IMR-90 (cell line): ENCODE results near the gene ZDHHC21. TPM values are rescaled to one million over a fixed set of nuclear protein-coding genes. Genes with fewer than 3 reads are reported as not detected.

Experiments used
- ATAC-seq: fragments of 200-7000 bp; cut with Tn5 transposase; 2 replicates; pipeline ENCODE4 v1.9.1; 2020; ENCODE audit warnings: low read depth, mild to moderate bottlenecking, moderate library complexity
- BruUV-seq: library from RNA; stranded (reverse); fragments of 400-500 nt; replicated peaks from 2 replicates; lab custom pipeline; 2021; lab: Mats Ljungman, UMichigan
- CTCF ChIA-PET: fragments of 300-600 bp; formaldehyde crosslinking; extraction: SDS; loops from one replicate; lab custom pipeline; 2021; ENCODE audit warnings: antibody characterized with exemption; lab: Yijun Ruan, JAX
- POLR2A ChIA-PET: fragments of 300-600 bp; sonication (Branson Sonifier 250); formaldehyde crosslinking; loops from one replicate; lab custom pipeline; 2022; ENCODE audit warnings: antibody characterized with exemption; ENCODE audit not compliant: unreplicated experiment; lab: Charles Lee
- DNase-seq: peaks from one replicate; pipeline ENCODE4 v3.0.0; 2013
- H2AFZ ChIP-seq: replicated peaks from 2 replicates; pipeline ENCODE3; 2013; ENCODE audit warnings: low read length, mild to moderate bottlenecking; ENCODE audit not compliant: poor library complexity
- H2AK5ac ChIP-seq: 2 replicates; pipeline ENCODE4 v1.6.1; 2013; ENCODE audit warnings: low read depth, low read length, inconsistent platforms
- H2AK9ac ChIP-seq: replicated peaks from 2 replicates; pipeline ENCODE3; 2013; ENCODE audit warnings: mild to moderate bottlenecking, low read depth, low read length, moderate library complexity; ENCODE audit not compliant: poor library complexity
- H2BK120ac ChIP-seq: 2 replicates; pipeline ENCODE4 v1.6.1; 2013; ENCODE audit warnings: low read depth, low read length, inconsistent platforms
- H2BK15ac ChIP-seq: 3 replicates; pipeline ENCODE4 v1.6.1; 2013; ENCODE audit warnings: low read depth, low read length, inconsistent platforms
- H2BK20ac ChIP-seq: 2 replicates; pipeline ENCODE4 v1.6.1; 2013; ENCODE audit warnings: low read depth, mild to moderate bottlenecking, inconsistent platforms, low read length, moderate library complexity
- H2BK5ac ChIP-seq: 2 replicates; pipeline ENCODE4 v1.6.1; 2013; ENCODE audit warnings: mild to moderate bottlenecking, low read depth, low read length, inconsistent platforms; ENCODE audit not compliant: poor library complexity, severe bottlenecking
- H3K14ac ChIP-seq: replicated peaks from 2 replicates; pipeline ENCODE4 v1.6.1; 2013; ENCODE audit warnings: low read depth, low read length, inconsistent platforms
- H3K18ac ChIP-seq: 2 replicates; pipeline ENCODE4 v1.6.1; 2013; ENCODE audit warnings: low read depth, low read length, control low read depth
- H3K23ac ChIP-seq: 2 replicates; pipeline ENCODE4 v1.6.1; 2013; ENCODE audit warnings: low read depth, low read length, inconsistent platforms
- H3K27ac ChIP-seq: 2 replicates; pipeline ENCODE4 v1.5.1; 2013; ENCODE audit warnings: mild to moderate bottlenecking, control low read depth, low read length; ENCODE audit not compliant: insufficient read depth
- H3K27me3 ChIP-seq: 2 replicates; pipeline ENCODE4 v1.6.1; 2013; ENCODE audit warnings: low read length; ENCODE audit not compliant: control insufficient read depth, insufficient read depth
- H3K36me3 ChIP-seq: 2 replicates; pipeline ENCODE4 v1.6.1; 2013; ENCODE audit warnings: low read length, mixed read lengths; ENCODE audit not compliant: control insufficient read depth, insufficient read depth
- H3K4ac ChIP-seq: 2 replicates; pipeline ENCODE4 v1.6.1; 2013; ENCODE audit warnings: low read depth, low read length, inconsistent platforms
- H3K4me1 ChIP-seq: 2 replicates; pipeline ENCODE4 v1.6.1; 2013; ENCODE audit warnings: low read length, mixed read lengths; ENCODE audit not compliant: control insufficient read depth, insufficient read depth
- H3K4me2 ChIP-seq: 2 replicates; pipeline ENCODE4 v1.6.1; 2013; ENCODE audit warnings: low read depth, mild to moderate bottlenecking, control low read depth, low read length, moderate library complexity
- H3K4me3 ChIP-seq: 2 replicates; pipeline ENCODE4 v1.5.1; 2013; ENCODE audit warnings: low read depth, mild to moderate bottlenecking, control low read depth, low read length, moderate library complexity; ENCODE audit not compliant: insufficient read depth
- H3K56ac ChIP-seq: 2 replicates; pipeline ENCODE4 v1.6.1; 2013; ENCODE audit warnings: low read length, inconsistent platforms; ENCODE audit not compliant: insufficient read depth; ENCODE audit errors: extremely low read depth
- H3K79me1 ChIP-seq, 2 experiments: 2 replicates each; pipeline ENCODE4 v1.6.1; 2013; ENCODE audit warnings: low read length in 2 of 2, inconsistent platforms in 1 of 2, low read depth in 1 of 2
- H3K9ac ChIP-seq: 2 replicates; pipeline ENCODE4 v1.6.1; 2013; ENCODE audit warnings: low read depth, low read length, control low read depth
- H3K9me1 ChIP-seq: 2 replicates; pipeline ENCODE4 v1.6.1; 2013; ENCODE audit warnings: low read length, inconsistent platforms; ENCODE audit not compliant: insufficient read depth
- H3K9me3 ChIP-seq: 2 replicates; pipeline ENCODE4 v1.6.1; 2013; ENCODE audit warnings: low read length; ENCODE audit not compliant: control insufficient read depth, insufficient read depth
- H4K20me1 ChIP-seq: 2 replicates; pipeline ENCODE4 v1.6.1; 2013; ENCODE audit warnings: low read length, inconsistent platforms; ENCODE audit not compliant: insufficient read depth
- H4K5ac ChIP-seq: 2 replicates; pipeline ENCODE4 v1.6.1; 2013; ENCODE audit warnings: mild to moderate bottlenecking, low read depth, low read length, control low read depth
- H4K8ac ChIP-seq, 2 experiments: 2 replicates each; pipeline ENCODE4 v1.6.1; 2013; ENCODE audit warnings: low read depth in 2 of 2, low read length in 2 of 2, control low read depth in 1 of 2, inconsistent platforms in 1 of 2
- H4K91ac ChIP-seq: 2 replicates; pipeline ENCODE4 v1.6.1; 2013; ENCODE audit warnings: low read depth, low read length, inconsistent platforms; ENCODE audit not compliant: insufficient read depth
- BHLHE40 ChIP-seq: fragments of 150-350 bp; IDR thresholded peaks from 2 replicates; pipeline ENCODE4 v1.6.1; 2016; ENCODE audit warnings: mild to moderate bottlenecking, low read depth, low read length
- CHD1 ChIP-seq: IDR thresholded peaks from 2 replicates; pipeline ENCODE4 v1.6.1; 2012; ENCODE audit warnings: low read depth, low read length, improper control_type of control experiment
- CTCF ChIP-seq: conservative IDR thresholded peaks from 2 replicates; pipeline ENCODE4 v1.5.1; 2012; ENCODE audit warnings: mild to moderate bottlenecking, low read depth, low read length, improper control_type of control experiment
- POLR2A ChIP-seq: IDR thresholded peaks from 2 replicates; pipeline ENCODE4 v1.6.1; 2012; ENCODE audit warnings: mild to moderate bottlenecking, low read depth, low read length
- RAD21 ChIP-seq: IDR thresholded peaks from 2 replicates; pipeline ENCODE4 v1.6.1; 2012; ENCODE audit warnings: low read length, improper control_type of control experiment
- RFX5 ChIP-seq: IDR thresholded peaks from 2 replicates; pipeline ENCODE4 v1.8.0; 2012; ENCODE audit warnings: low read depth, mild to moderate bottlenecking, low read length, moderate library complexity
- SMC3 ChIP-seq: fragments of 150-350 bp; IDR thresholded peaks from 2 replicates; pipeline ENCODE4 v1.6.1; 2016; ENCODE audit warnings: low read depth, mild to moderate bottlenecking, antibody characterized with exemption, low read length, moderate library complexity
- WGBS, 2 experiments: methylation state at CpG; one replicate each; pipeline versions ENCODE4 v1.1.5 to v1.1.7; 2013; ENCODE audit warnings: missing lambda C conversion rate in 2 of 2; ENCODE audit not compliant: insufficient read length in 1 of 2; ENCODE audit errors: extremely low coverage in 2 of 2; 5-methylcytosine and 5-hydroxymethylcytosine counted together
- dilution Hi-C: fragments of 300-500 bp; cut with HindIII; formaldehyde crosslinking; loops from one replicate; pipeline ENCODE4 v1.14.3; 2018; ENCODE audit warnings: low sequenced_read_pairs; ENCODE audit not compliant: unreplicated experiment
- in situ Hi-C: fragments of 300-500 bp; cut with MboI; formaldehyde crosslinking; loops from 3 replicates; pipeline ENCODE4 v1.14.3; 2019; ENCODE audit warnings: low sequenced_read_pairs, inconsistent platforms, mixed read lengths
- intact Hi-C: fragments of 100-400 bp; cut with micrococcal nuclease; formaldehyde crosslinking; loops from 2 replicates; pipeline ENCODE4 v1.10.0; 2022
- polyA plus RNA-seq, 3 experiments: library from polyadenylated mRNA; depleted of rRNA; stranded (reverse); fragments of >200 nt; gene quantifications; 2 replicates each; pipeline ENCODE4 v1.2.3, GENCODE V29; 2012; ENCODE audit warnings: low replicate concordance in 1 of 3
- total RNA-seq: library from RNA; depleted of rRNA; stranded (reverse); fragments of >200 nt; gene quantifications from 2 replicates; pipeline ENCODE4 v1.2.3, GENCODE V29; 2012

Gene ZDHHC21
- total and polyA plus RNA-seq, 2 of the 4 experiments (the other 2 are of a cell fraction): 2.8 to 4.5 TPM

- dilution Hi-C loops: no loop called here
- Histone ChIP-seq H3K79me1 (no peaks in the 10 kb centered on the region), H2AFZ (no peak overlapping the region), H3K9me1 (no peaks in the 10 kb centered on the region; the same call in 1 of the 2 replicates), H4K20me1 (no peaks in the 10 kb centered on the region), H3K18ac (no peak overlapping the region), H3K9ac (no peak overlapping the region), H3K23ac (no peak overlapping the region), H2BK120ac (no peak overlapping the region), H2AK9ac (no peak overlapping the region), H3K4me2 (no peak overlapping the region), H3K27me3 (no peaks in the 10 kb centered on the region), H2BK5ac (no peak overlapping the region), H2BK15ac (no peak overlapping the region), H3K4me1 (no peaks in the 10 kb centered on the region), H3K36me3 (no peaks in the 10 kb centered on the region), H3K9me3 (no peaks in the 10 kb centered on the region), H3K14ac (no peak overlapping the region), H2AK5ac (no peak overlapping the region), H3K56ac (no peak overlapping the region), H2BK20ac (no peak overlapping the region), H3K4me3 (no peak overlapping the region), H4K5ac (no peak overlapping the region), H3K27ac (no peak overlapping the region), H3K4ac (no peak overlapping the region), H4K8ac (no peak overlapping the region), H4K91ac (no peak overlapping the region)
- ChIA-PET POLR2A (no interaction called here), CTCF (interaction anchor here (0.6 to 1.9 kb wide), 4 partner anchors 36 to 784 kb away, joined by 3 to 8 read pairs (median 6); no protein-coding TSS in a partner anchor)
- TF ChIP-seq BHLHE40: no peak
- TF ChIP-seq POLR2A: no peak
- peak; percentile 71 for TF ChIP-seq RAD21
- TF ChIP-seq RFX5: no peak
- no peak for TF ChIP-seq CHD1
- TF ChIP-seq CTCF: peak; percentile 74
- peak; percentile 81 for TF ChIP-seq SMC3
- peak; percentile 73 for DNase-seq
- no TSS peak for BruUV-seq
- ATAC-seq: peak; percentile 82
- in situ Hi-C loops: loop anchor here (5.0 kb wide), 1 partner anchor 146 kb away; no protein-coding TSS in a partner anchor
- no CpG with 5 or more reads among the region's 3 CpGs for WGBS, 2 experiments
- intact Hi-C loops: loop anchor here (1.0 kb wide), 2 partner anchors 36 to 152 kb away; no protein-coding TSS in a partner anchor
Measured at GRCh38 chr9:14616188-14616982, 76.8 kb downstream of the ZDHHC21 start.
